T-cell (primary cell): ENCODE data around the gene B3GAT1. TPM values are rescaled to one million over a fixed set of nuclear protein-coding genes. Genes with fewer than 3 reads are reported as not detected.

Experiments
- ATAC-seq, 4 experiments: fragments of 200-7000 bp in 3 of 4; fragments of 150-1000 bp in 1 of 4; cut with Tn5 transposase; replicated peaks in 1 of 4; 1 replicate in 3 of 4; 2 replicates in 1 of 4; pipeline ENCODE4 v1.10.0; 2021; ENCODE audit warnings: moderate library complexity in 3 of 4, mild to moderate bottlenecking in 2 of 4, moderate number of reproducible peaks in 1 of 4
- CTCF ChIA-PET, 2 donors: fragments of 300-600 bp; sonication (Branson Sonifier 250); formaldehyde crosslinking; loops; one replicate each; lab custom pipeline; 2022; ENCODE audit warnings: antibody characterized with exemption in 2 of 2; lab: Charles Lee
- POLR2A ChIA-PET, 2 donors: fragments of 300-600 bp; sonication (Branson Sonifier 250); formaldehyde crosslinking; loops; one replicate each; lab custom pipeline; 2022; ENCODE audit warnings: antibody characterized with exemption in 2 of 2; lab: Charles Lee
- DNase-seq, 35 experiments: peaks; one replicate each; pipeline versions ENCODE4 v3.0.0 to v3.0.0-alpha.2; 2013 to 2023
- H3K27ac ChIP-seq: one replicate; pipeline ENCODE4 v1.5.1; 2013; ENCODE audit warnings: low read length
- H3K27me3 ChIP-seq, 2 experiments: replicated peaks in 1 of 2; 1 replicate in 1 of 2; 2 replicates in 1 of 2; pipeline versions ENCODE4 v1.6.1 to v1.7.0; 2013; ENCODE audit warnings: low read length in 1 of 2, mixed read lengths in 1 of 2; ENCODE audit not compliant: control insufficient read depth in 2 of 2, insufficient read depth in 2 of 2; ENCODE audit errors: extremely low read depth in 1 of 2
- H3K36me3 ChIP-seq, 2 donors: 1 replicate in 1 of 2; 2 replicates in 1 of 2; pipeline versions ENCODE4 v1.6.1 to v1.7.0; 2013; ENCODE audit warnings: low read length in 1 of 2; ENCODE audit not compliant: control insufficient read depth in 2 of 2, insufficient read depth in 1 of 2; ENCODE audit errors: extremely low read depth in 1 of 2
- H3K4me1 ChIP-seq, 2 experiments: 1 replicate in 1 of 2; 2 replicates in 1 of 2; pipeline versions ENCODE4 v1.6.1 to v1.7.0; 2013; ENCODE audit warnings: low read length in 2 of 2, mixed read lengths in 1 of 2; ENCODE audit not compliant: insufficient read depth in 2 of 2, control insufficient read depth in 1 of 2; ENCODE audit errors: extremely low read depth in 1 of 2
- H3K4me3 ChIP-seq, 2 donors: 1 replicate in 1 of 2; 2 replicates in 1 of 2; pipeline versions ENCODE4 v1.5.1 to v1.7.0; 2013; ENCODE audit warnings: mild to moderate bottlenecking in 2 of 2, low read length in 1 of 2, moderate library complexity in 1 of 2; ENCODE audit not compliant: control insufficient read depth in 1 of 2; ENCODE audit errors: extremely low read depth in 1 of 2
- H3K9me3 ChIP-seq: 2 replicates; pipeline ENCODE4 v1.7.0; 2013
- H3K27ac Mint-ChIP-seq, 2 donors: one replicate each; pipeline ENCODE4 v1.8.0; 2020 to 2021; ENCODE audit warnings: mild to moderate bottlenecking in 2 of 2, mixed read lengths in 2 of 2
- H3K27me3 Mint-ChIP-seq, 2 donors: one replicate each; pipeline ENCODE4 v1.8.0; 2021 to 2022; ENCODE audit warnings: mixed read lengths in 2 of 2
- H3K36me3 Mint-ChIP-seq: one replicate; pipeline ENCODE4 v1.8.0; 2021; ENCODE audit warnings: mixed read lengths
- H3K4me1 Mint-ChIP-seq, 3 donors: one replicate each; pipeline ENCODE4 v1.8.0; 2020 to 2022; ENCODE audit warnings: mixed read lengths in 3 of 3, mild to moderate bottlenecking in 1 of 3
- H3K4me3 Mint-ChIP-seq, 3 donors: one replicate each; pipeline ENCODE4 v1.8.0; 2020 to 2022; ENCODE audit warnings: mild to moderate bottlenecking in 3 of 3, mixed read lengths in 3 of 3, moderate library complexity in 3 of 3
- H3K9me3 Mint-ChIP-seq, 3 donors: one replicate each; pipeline ENCODE4 v1.8.0; 2020 to 2022; ENCODE audit warnings: mixed read lengths in 3 of 3
- WGBS: methylation state at CpG from one replicate; pipeline ENCODE4 v1.1.5; 2013; ENCODE audit warnings: missing lambda C conversion rate; ENCODE audit not compliant: insufficient coverage; 5-methylcytosine and 5-hydroxymethylcytosine counted together
- total RNA-seq, 35 experiments: library from RNA in 6 of 35; stranded (reverse) in 6 of 35; fragments of 120-200 nt in 1 of 35; gene quantifications; one replicate each; pipeline versions ENCODE4 v1.2.1 to v1.2.4 and lab custom pipeline; 2013 to 2026

The B3GAT1 gene
- total RNA-seq, 5 donors from 2014 or later (not counting 1 experiment from before 2014, with no cell fraction given): 0.38 to 6.1 (median 1.3) TPM

DNA sequence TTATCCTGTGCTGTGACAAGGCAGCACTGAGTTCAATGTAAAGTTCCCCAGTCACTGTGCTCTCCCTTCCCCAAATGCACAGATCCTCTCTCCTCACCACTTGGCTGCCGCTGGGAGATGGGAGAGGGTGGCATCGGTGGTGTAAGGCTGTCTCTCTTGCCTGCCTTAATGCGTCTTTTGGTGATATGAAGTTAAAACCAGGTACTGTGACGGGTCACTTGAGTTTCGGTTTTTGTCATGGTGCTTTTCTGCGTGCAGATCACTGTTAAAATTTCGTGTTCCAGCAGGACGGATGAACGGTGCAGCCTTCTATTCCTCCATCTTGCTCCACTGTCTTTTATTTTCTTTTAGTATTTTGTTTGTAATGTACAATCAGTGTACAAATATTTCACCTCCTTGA, 61.7 kb downstream of the B3GAT1 start:
- Mint-ChIP-seq H3K36me3 (no peaks in the 10 kb centered on the region), H3K27me3 (no peaks in the 10 kb centered on the region), H3K4me1 (peaks cover 12 to 24% (median 20%) of the 10 kb centered on the region in 3 donors), H3K27ac (peak overlapping the region; percentile 0 to 17), H3K9me3 (peaks cover 0 to 2% (median 0%) of the 10 kb centered on the region in 3 donors), H3K4me3 (no peak overlapping the region)
- ATAC-seq (no peak), DNase-seq (no peak)
- Histone ChIP-seq H3K27ac (peak overlapping the region; percentile 80), H3K4me3 (no peak overlapping the region), H3K36me3 (no peaks in the 10 kb centered on the region), H3K27me3 (no peaks in the 10 kb centered on the region), H3K9me3 (no peaks in the 10 kb centered on the region), H3K4me1 (peaks cover 0 to 30% of the 10 kb centered on the region in 2 experiments)
- no CpG with 5 or more reads among the region's 9 CpGs for WGBS
- CTCF ChIA-PET: no interaction called here
- POLR2A ChIA-PET: no interaction called here

DNA sequence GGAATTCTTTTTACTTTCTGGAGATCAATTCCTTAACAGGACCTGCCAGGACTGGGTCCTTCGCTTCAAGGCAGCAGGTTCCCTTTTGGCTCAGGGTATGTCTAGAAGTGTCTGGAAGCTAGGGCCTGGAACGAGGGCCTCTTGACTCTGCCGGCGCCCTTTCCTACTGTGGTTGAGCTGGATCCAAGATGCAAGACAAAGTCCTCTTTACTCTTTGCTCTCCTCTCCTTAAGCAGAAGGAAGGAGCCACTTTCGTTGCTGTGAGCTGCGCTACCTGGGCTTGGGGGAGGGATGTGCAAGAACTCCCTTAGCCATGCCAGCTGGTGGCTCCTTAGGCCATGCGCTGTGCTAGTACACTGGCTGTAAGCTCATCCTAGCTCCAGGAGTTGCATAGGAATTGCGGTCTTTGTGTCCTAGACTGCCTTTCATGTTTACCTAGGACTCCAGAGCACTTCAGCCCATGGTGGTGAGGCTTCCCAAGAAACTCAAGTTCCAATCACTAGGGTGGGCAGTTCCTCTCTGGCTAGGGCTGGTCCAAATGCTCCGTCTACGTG, 62.2 kb downstream of the B3GAT1 start:
- no peak for DNase-seq
- no peak overlapping the region for H3K4me3 Mint-ChIP-seq
- POLR2A ChIA-PET: no interaction called here
- no peaks in the 10 kb centered on the region for H3K27me3 Mint-ChIP-seq
- no peaks in the 10 kb centered on the region for H3K9me3 ChIP-seq
- 95% methylated on average over 4 of the region's 10 CpGs for WGBS
- peak overlapping the region; percentile 80 for H3K27ac ChIP-seq
- H3K36me3 Mint-ChIP-seq: no peaks in the 10 kb centered on the region
- H3K4me1 ChIP-seq: peaks cover 0 to 30% of the 10 kb centered on the region in 2 experiments
- peak overlapping the region; percentile 79 to 80 for H3K27ac Mint-ChIP-seq
- H3K4me3 ChIP-seq: peak overlapping the region in 1 of 2 donors; percentile 6
- CTCF ChIA-PET: interaction anchor here in 1 of 2 donors (0.8 kb wide), 1 partner anchor 15 kb away, joined by 3 read pairs; no protein-coding TSS in a partner anchor
- H3K27me3 ChIP-seq: no peaks in the 10 kb centered on the region
- H3K36me3 ChIP-seq: no peaks in the 10 kb centered on the region
- H3K9me3 Mint-ChIP-seq: peaks cover 0 to 2% (median 0%) of the 10 kb centered on the region in 3 donors
- ATAC-seq: no peak
- peaks cover 12 to 24% (median 20%) of the 10 kb centered on the region in 3 donors for H3K4me1 Mint-ChIP-seq

DNA sequence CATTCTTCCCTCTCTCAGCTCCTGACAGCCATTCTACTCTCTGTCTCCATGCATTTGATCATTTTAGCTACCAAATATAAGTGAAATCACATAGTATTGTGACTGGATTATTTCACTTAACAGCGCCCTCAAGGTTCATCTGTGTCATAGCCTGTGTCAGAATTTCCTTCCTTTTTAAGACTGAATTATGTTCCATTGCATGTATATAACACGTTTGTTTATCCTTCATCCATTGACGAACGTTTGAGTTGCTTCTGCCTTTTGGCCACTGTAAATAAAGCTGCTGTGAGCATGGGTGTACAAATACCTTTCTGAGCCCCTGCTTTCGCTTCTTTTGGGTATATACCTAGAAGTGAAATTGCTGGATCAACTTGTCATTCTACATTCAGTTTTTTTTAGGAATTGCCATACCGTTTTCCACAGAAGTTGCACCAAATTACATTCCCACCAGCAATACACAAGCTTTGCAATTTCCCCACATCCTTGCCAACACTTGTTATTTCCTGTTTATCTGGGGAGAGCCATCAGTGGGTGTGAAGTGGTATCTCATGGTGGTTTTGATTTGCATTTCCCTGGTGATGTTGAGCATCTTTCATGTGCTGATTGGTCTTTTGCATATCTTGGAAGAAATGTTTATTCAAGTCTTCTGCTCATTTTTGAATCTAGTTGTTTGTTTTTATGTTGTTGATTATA, 62.8 kb downstream of the B3GAT1 start:
- peak overlapping the region; percentile 80 for H3K27ac ChIP-seq
- peaks cover 0 to 2% (median 0%) of the 10 kb centered on the region in 3 donors for H3K9me3 Mint-ChIP-seq
- CTCF ChIA-PET: interaction anchor here in 1 of 2 donors (0.8 kb wide), 1 partner anchor 15 kb away, joined by 3 read pairs; no protein-coding TSS in a partner anchor
- H3K27ac Mint-ChIP-seq: peak overlapping the region; percentile 79 to 80
- H3K36me3 ChIP-seq: no peaks in the 10 kb centered on the region
- H3K4me3 ChIP-seq: no peak overlapping the region
- peaks cover 0 to 30% of the 10 kb centered on the region in 2 experiments for H3K4me1 ChIP-seq
- no peaks in the 10 kb centered on the region for H3K9me3 ChIP-seq
- no peaks in the 10 kb centered on the region for H3K27me3 Mint-ChIP-seq
- no peaks in the 10 kb centered on the region for H3K27me3 ChIP-seq
- WGBS: no CpG with 5 or more reads among the region's 6 CpGs
- H3K4me1 Mint-ChIP-seq: peaks cover 12 to 24% (median 20%) of the 10 kb centered on the region in 3 donors
- ATAC-seq (peak in 2 of 4 experiments; percentile 40 to 70), DNase-seq (peak in 6 of 35 experiments; percentile 10 to 67 (median 25))
- H3K36me3 Mint-ChIP-seq: no peaks in the 10 kb centered on the region
- POLR2A ChIA-PET: interaction anchor here in 1 of 2 donors (0.7 kb wide), 1 partner anchor 169 kb away, joined by 3 read pairs; no protein-coding TSS in a partner anchor
- H3K4me3 Mint-ChIP-seq: no peak overlapping the region

DNA sequence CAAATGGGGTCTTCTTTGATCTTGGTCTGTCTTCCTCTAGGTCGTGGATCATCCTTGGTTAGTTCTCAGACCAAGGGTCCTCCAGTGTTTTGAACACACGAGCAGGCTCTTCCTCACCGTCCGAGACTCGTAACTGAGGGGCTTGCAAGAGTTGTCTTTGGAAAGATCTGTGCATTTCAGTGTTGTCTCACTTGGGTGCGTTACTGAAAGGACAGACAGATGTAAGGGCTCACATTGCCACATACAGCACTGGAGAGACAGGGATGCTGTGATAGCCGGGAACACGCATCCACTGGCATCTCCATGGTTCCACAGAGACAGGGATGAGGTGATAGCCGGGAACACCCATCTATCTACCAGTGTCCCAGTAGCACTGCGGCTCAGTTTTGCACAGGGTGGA, 64.6 kb downstream of the B3GAT1 start:
- Mint-ChIP-seq H3K27ac (peak overlapping the region in 1 of 2 donors; percentile 50), H3K27me3 (no peaks in the 10 kb centered on the region), H3K36me3 (no peaks in the 10 kb centered on the region), H3K9me3 (no peaks in the 10 kb centered on the region), H3K4me3 (no peak overlapping the region), H3K4me1 (peaks cover 12 to 24% (median 20%) of the 10 kb centered on the region in 3 donors)
- no peaks in the 10 kb centered on the region for H3K36me3 ChIP-seq
- 87% methylated on average over 8 of the region's 10 CpGs for WGBS
- H3K9me3 ChIP-seq: no peaks in the 10 kb centered on the region
- ATAC-seq (no peak), DNase-seq (peak in 1 of 35 experiments; percentile 2)
- H3K4me3 ChIP-seq: no peak overlapping the region
- H3K27me3 ChIP-seq: no peaks in the 10 kb centered on the region
- H3K27ac ChIP-seq: no peak overlapping the region
- ChIA-PET POLR2A (no interaction called here), CTCF (no interaction called here)
- peaks cover 0 to 30% of the 10 kb centered on the region in 2 experiments for H3K4me1 ChIP-seq

DNA sequence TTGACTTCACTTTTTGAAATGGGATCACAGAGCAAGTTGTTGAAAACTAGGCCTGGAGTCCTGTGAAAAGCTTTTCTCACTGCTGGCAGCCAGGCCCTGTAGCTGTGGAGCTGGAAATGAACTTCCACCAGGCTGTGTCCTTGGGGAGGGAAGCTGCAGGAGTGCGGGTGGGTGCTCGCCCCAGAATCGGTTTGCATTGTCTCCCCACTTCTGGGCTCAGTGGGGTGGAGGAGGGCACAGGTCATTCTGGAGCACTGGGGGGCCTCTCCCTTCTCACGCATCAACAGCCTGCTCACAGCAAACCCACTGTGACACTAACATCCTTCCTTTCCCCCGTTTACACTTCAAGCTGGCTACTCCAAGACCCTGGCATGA, 65.1 kb downstream of the B3GAT1 start:
- H3K36me3 ChIP-seq: no peaks in the 10 kb centered on the region
- no peaks in the 10 kb centered on the region for H3K27me3 ChIP-seq
- CTCF ChIA-PET: no interaction called here
- H3K4me1 ChIP-seq: peaks cover 0 to 30% of the 10 kb centered on the region in 2 experiments
- peaks cover 12 to 24% (median 20%) of the 10 kb centered on the region in 3 donors for H3K4me1 Mint-ChIP-seq
- DNase-seq (peak in 1 of 35 experiments; percentile 12), ATAC-seq (no peak)
- no peak overlapping the region for H3K4me3 ChIP-seq
- POLR2A ChIA-PET: no interaction called here
- no peaks in the 10 kb centered on the region for H3K36me3 Mint-ChIP-seq
- H3K4me3 Mint-ChIP-seq: no peak overlapping the region
- peak overlapping the region in 1 of 2 donors; percentile 50 for H3K27ac Mint-ChIP-seq
- H3K27me3 Mint-ChIP-seq: no peaks in the 10 kb centered on the region
- WGBS: 68% methylated on average over 2 of the region's 5 CpGs
- H3K9me3 ChIP-seq: no peaks in the 10 kb centered on the region
- H3K27ac ChIP-seq: no peak overlapping the region
- H3K9me3 Mint-ChIP-seq: no peaks in the 10 kb centered on the region

DNA sequence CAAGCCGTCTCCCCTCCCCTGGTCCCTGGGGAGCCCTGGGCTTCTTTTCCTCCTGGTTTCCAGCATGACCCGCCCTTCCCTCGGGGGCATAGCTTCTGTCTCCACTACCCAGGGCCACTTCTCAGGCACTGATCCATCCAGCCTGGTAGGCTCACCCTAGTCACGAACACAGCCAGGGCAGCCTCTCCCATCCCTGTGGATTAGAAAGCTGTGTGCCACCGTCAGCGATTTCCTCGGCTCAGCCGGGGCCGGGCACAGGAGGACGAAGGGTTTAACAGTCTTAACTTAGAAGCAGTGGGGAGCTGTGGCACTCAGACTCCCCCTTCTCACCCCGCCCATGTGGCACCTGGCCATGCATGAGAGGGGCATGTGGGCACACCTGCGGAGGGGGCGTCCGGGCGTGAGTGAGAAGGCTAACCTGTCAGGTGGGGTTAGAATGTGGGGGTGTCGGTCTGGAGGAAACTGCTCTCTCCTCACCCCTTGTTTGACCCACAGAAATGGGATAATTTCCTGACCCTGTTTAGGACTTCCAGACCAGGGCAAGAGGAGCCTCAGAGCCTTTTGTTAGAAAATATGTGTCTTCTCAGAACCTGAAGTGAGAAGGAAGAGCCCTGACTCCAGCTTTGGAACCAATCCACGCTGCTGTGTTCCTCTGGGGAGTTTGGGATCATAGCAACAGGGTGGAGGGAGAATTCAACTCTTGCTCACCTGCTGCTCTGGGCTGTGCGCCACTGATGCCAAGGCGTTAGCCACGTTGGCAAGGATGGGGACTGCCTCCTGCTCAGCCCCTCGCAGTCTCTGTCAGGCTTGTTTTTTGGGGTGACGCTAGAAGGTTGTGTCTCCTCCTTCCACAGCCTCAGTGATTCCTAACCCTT, 65.7 kb downstream of the B3GAT1 start:
- DNase-seq (peak in 1 of 35 experiments; percentile 18), ATAC-seq (no peak)
- H3K27me3 Mint-ChIP-seq: no peaks in the 10 kb centered on the region
- H3K27ac Mint-ChIP-seq: no peak overlapping the region
- Histone ChIP-seq H3K36me3 (no peaks in the 10 kb centered on the region), H3K9me3 (no peaks in the 10 kb centered on the region), H3K4me1 (peaks cover 0 to 30% of the 10 kb centered on the region in 2 experiments), H3K27ac (no peak overlapping the region), H3K27me3 (no peaks in the 10 kb centered on the region), H3K4me3 (no peak overlapping the region)
- no peaks in the 10 kb centered on the region for H3K36me3 Mint-ChIP-seq
- POLR2A ChIA-PET: no interaction called here
- CTCF ChIA-PET: no interaction called here
- 89% methylated on average over 11 of the region's 22 CpGs for WGBS
- no peak overlapping the region for H3K4me3 Mint-ChIP-seq
- no peaks in the 10 kb centered on the region for H3K9me3 Mint-ChIP-seq
- peaks cover 12 to 24% (median 20%) of the 10 kb centered on the region in 3 donors for H3K4me1 Mint-ChIP-seq
